HEK293T (cell line): ENCODE results near the gene VAV2.

ENCODE experiments used
- BHLHE40 ChIP-seq: fragments of 450-650 bp; IDR thresholded peaks from 2 replicates; pipeline ENCODE4 v1.6.1; 2016; ENCODE audit warnings: mild to moderate bottlenecking, moderate library complexity, borderline replicate concordance
- FOXA1 ChIP-seq: fragments of 450-650 bp; IDR thresholded peaks from 2 replicates; pipeline ENCODE4 v1.6.1; 2016; ENCODE audit warnings: mild to moderate bottlenecking
- FOXK2 ChIP-seq: fragments of 450-650 bp; IDR thresholded peaks from 2 replicates; pipeline ENCODE4 v1.6.1; 2016; ENCODE audit warnings: mild to moderate bottlenecking
- FOXM1 ChIP-seq: fragments of 450-650 bp; IDR thresholded peaks from 2 replicates; pipeline ENCODE4 v1.6.1; 2017; ENCODE audit warnings: mild to moderate bottlenecking, borderline replicate concordance
- NFRKB ChIP-seq: fragments of 450-650 bp; IDR thresholded peaks from 2 replicates; pipeline ENCODE4 v1.6.1; 2016; ENCODE audit warnings: mild to moderate bottlenecking, moderate library complexity
- PKNOX1 ChIP-seq: fragments of 450-650 bp; IDR thresholded peaks from 2 replicates; pipeline ENCODE4 v1.6.1; 2016
- SP1 ChIP-seq: fragments of 450-650 bp; IDR thresholded peaks from 2 replicates; pipeline ENCODE4 v1.6.1; 2017
- TARDBP ChIP-seq: fragments of 450-650 bp; IDR thresholded peaks from 2 replicates; pipeline ENCODE4 v1.6.1; 2016
- ZNF384 ChIP-seq: fragments of 450-650 bp; IDR thresholded peaks from 2 replicates; pipeline ENCODE4 v1.6.1; 2016

DNA sequence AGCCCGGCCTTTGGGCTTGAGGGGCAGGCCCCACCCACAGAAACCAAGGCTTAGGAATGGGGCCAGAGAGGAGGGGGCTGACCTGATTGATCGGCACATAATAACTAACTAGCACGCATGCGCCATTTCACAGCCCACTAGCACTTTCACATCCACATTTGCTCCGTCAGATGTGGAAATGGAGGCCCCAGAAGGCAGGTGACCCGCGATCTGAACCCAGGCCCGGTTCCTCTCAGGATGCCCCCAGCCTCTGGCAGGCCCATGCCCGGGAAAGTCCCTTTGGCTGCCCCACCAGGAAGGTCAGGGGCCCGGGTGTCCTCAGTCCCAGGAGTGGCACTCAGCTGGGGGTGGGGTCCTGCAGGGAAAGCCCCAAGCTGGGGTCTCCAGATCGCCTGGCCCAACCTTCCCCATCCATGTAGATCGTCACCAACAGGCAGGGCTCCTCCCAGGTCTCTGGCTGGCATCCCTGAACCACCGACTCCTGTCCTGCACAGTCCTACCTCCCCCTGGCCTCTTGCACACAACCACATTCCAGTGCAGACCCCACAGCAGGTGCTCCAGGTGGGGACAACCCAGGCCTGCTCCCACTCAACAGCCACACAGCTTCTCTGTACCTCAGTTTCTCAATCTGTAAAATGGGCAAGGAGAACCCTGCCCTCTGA is 46.7 kb downstream of the VAV2 start:
- TF ChIP-seq ZNF384 = no peak
- no peak for TF ChIP-seq BHLHE40
- no peak for TF ChIP-seq NFRKB
- no peak for TF ChIP-seq TARDBP
- TF ChIP-seq FOXK2 = no peak
- TF ChIP-seq PKNOX1 = no peak
- TF ChIP-seq FOXM1 = no peak
- no peak for TF ChIP-seq FOXA1
- TF ChIP-seq SP1 = no peak
